Ectodermal cell (in vitro differentiated cells): Measurements from ENCODE around the gene RNFT2.

Experiments used
- H3K27ac ChIP-seq: 2 replicates; pipeline ENCODE4 v1.7.0; 2013; ENCODE audit warnings: mild to moderate bottlenecking, low read depth, low read length; ENCODE audit not compliant: insufficient read depth, poor library complexity, severe bottlenecking
- H3K27me3 ChIP-seq: 2 replicates; pipeline ENCODE4 v1.7.0; 2013; ENCODE audit warnings: mild to moderate bottlenecking, low read length; ENCODE audit not compliant: insufficient read depth, control insufficient read depth, poor library complexity, severe bottlenecking
- H3K36me3 ChIP-seq: one replicate; pipeline ENCODE4 v1.7.0; 2013; ENCODE audit warnings: low read length; ENCODE audit not compliant: control insufficient read depth, insufficient read depth
- H3K4me1 ChIP-seq: one replicate; pipeline ENCODE4 v1.7.0; 2013; ENCODE audit warnings: low read length; ENCODE audit not compliant: control insufficient read depth, insufficient read depth
- H3K4me3 ChIP-seq: 2 replicates; pipeline ENCODE4 v1.7.0; 2013; ENCODE audit warnings: low read depth, low read length, control low read depth; ENCODE audit not compliant: insufficient read depth
- H3K9me3 ChIP-seq: 2 replicates; pipeline ENCODE4 v1.7.0; 2013; ENCODE audit warnings: mild to moderate bottlenecking, low read length, moderate library complexity; ENCODE audit not compliant: control insufficient read depth
- WGBS, 2 experiments: methylation state at CpG; one replicate each; pipeline ENCODE4 v1.1.7; 2013; ENCODE audit warnings: missing lambda C conversion rate in 2 of 2; 5-methylcytosine and 5-hydroxymethylcytosine counted together

The RNFT2 gene

DNA sequence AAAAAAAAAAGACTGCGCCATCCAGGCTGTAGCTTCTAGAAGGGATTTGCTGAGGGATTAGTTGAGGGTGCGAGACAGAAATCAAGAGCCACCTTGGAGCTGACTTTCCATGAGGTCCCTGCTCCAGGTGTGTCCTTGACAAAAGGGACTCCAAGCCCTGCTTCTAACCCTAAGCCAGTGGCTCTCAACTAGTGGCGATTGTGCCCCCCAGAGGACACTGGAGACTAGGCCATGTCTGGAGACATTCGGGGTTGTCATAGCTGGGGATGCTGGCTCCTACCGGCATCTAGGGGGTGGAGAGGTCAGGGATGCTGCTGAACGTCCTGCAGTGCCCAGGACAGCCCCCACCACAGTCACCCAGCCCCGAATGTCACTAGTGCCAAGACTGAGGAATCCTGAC is 40.8 kb upstream of the RNFT2 start:
- Histone ChIP-seq H3K9me3 (no peaks in the 10 kb centered on the region), H3K4me1 (peaks cover 15% of the 10 kb centered on the region), H3K27ac (no peak overlapping the region), H3K27me3 (peaks cover 8% of the 10 kb centered on the region), H3K36me3 (no peaks in the 10 kb centered on the region), H3K4me3 (no peak overlapping the region)
- WGBS, 2 experiments = 45 to 50% methylated on average over 7 of the region's 7 CpGs

DNA sequence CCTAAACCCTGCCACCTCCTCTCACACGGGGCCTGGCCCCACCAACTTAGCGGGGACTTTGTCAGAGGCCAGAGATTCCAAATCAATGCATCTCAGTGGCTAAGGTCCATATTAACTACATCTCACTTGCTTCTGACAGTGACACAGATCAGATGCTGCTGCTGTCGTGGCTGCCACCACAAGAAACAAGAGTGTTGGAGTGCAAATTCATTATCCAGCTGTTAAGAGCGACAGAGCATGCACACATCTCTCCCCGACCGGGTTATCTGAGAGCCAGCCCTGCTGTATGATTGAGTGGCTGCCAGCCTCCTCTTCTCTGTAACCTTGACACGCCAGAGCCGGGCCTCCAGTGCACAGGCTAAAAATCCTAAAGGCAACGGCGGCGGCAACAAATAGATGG is 40.4 kb upstream of the RNFT2 start:
- no peaks in the 10 kb centered on the region for H3K9me3 ChIP-seq
- no peak overlapping the region for H3K27ac ChIP-seq
- H3K4me3 ChIP-seq = no peak overlapping the region
- WGBS, 2 experiments = 91 to 94% methylated on average over 11 of the region's 11 CpGs
- no peaks in the 10 kb centered on the region for H3K36me3 ChIP-seq
- peaks cover 8% of the 10 kb centered on the region for H3K27me3 ChIP-seq
- peaks cover 15% of the 10 kb centered on the region for H3K4me1 ChIP-seq

DNA sequence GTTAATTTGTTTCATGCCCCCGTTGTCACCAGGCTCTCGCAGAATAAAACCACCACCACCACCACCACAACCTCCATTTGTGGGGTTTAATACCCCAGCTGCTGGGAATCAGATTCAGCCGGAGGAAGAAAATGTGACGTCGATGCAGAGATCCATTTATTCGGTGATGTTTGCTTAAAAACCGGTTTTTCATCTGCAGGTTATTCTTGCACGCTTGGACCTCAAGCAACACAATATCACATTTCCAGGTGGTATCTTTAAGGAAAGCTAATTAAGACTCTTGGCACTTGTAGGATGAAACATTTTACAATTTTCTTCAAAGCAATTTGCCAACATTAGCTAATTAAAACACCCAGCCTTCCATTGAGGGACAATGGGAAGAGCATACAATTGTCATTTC is 40.0 kb upstream of the RNFT2 start:
- no peak overlapping the region for H3K4me3 ChIP-seq
- no peaks in the 10 kb centered on the region for H3K9me3 ChIP-seq
- H3K27me3 ChIP-seq = peaks cover 8% of the 10 kb centered on the region
- H3K27ac ChIP-seq = no peak overlapping the region
- H3K4me1 ChIP-seq = peaks cover 14% of the 10 kb centered on the region
- no peaks in the 10 kb centered on the region for H3K36me3 ChIP-seq
- WGBS, 2 experiments = 95 to 96% methylated on average over 8 of the region's 8 CpGs

DNA sequence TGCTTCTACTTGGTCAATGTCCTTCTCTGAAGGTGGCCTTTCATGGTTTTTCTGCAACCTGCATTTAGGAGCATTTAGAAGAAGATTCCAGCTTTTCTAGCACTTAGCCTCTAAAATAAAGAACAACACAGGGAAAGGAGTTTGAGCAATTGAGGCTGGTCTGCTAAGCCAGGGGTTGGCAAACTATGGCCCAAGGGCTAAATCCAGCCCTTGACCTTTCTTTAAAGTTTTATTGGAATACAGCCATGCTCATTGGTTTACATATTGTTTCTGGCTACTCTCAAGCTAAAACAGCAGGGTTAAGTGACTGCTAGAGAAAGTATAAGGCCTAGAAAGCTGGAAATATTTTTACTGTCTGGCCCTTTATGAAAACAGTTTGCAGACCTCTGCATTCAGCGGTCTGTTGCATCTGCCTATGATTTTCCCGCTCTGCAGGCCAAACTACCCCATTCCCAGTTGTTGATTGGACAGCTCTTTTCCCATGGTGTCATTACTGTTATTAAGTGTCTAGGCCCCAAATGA is 39.5 kb upstream of the RNFT2 start:
- 93 to 97% methylated on average over 2 of the region's 2 CpGs for WGBS, 2 experiments
- Histone ChIP-seq H3K27me3 (peaks cover 5% of the 10 kb centered on the region), H3K27ac (no peak overlapping the region), H3K4me3 (no peak overlapping the region), H3K36me3 (no peaks in the 10 kb centered on the region), H3K9me3 (no peaks in the 10 kb centered on the region), H3K4me1 (peaks cover 9% of the 10 kb centered on the region)

DNA sequence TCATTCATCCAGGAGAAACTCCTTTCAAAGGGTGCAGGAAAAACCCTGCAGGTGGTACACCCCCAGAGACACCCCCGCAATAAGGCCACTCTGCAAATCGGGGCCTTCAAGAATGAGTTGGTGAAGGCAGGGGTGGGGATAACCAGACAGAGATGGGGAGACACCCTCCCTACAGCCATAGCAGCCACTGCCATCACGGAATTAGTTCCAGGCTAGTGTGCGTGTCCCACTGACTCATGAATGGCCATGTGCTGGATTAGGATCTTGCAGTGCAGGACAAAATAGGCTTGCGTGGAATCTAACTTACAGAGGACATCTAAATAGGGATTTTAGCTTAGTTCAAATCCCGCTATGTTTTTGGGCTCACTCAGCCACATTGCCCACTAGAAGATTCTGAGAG is 38.0 kb upstream of the RNFT2 start:
- 91 to 96% methylated on average over 6 of the region's 6 CpGs for WGBS, 2 experiments
- no peaks in the 10 kb centered on the region for H3K4me1 ChIP-seq
- H3K4me3 ChIP-seq = no peak overlapping the region
- no peaks in the 10 kb centered on the region for H3K9me3 ChIP-seq
- H3K27me3 ChIP-seq = no peaks in the 10 kb centered on the region
- H3K27ac ChIP-seq = no peak overlapping the region
- no peaks in the 10 kb centered on the region for H3K36me3 ChIP-seq

DNA sequence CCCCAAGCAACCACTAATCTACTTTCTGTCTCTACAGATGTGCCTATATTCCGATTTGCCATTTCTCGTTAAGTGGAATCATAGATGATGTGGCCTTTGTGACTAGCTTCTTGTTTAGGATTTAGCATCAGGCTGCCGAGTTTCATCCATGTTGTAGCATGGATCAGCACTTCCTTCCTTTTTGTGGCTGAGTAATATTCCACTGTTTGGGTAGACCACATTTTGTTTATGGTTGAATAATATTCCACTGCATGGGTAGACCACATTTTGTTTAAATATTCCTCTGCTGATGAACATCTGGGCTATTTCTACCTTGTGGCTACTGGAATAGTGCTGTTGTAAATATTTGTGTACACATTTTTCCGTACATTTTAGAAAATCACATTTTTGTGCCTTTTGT is 36.7 kb upstream of the RNFT2 start:
- no peak overlapping the region for H3K27ac ChIP-seq
- H3K9me3 ChIP-seq = no peaks in the 10 kb centered on the region
- no peaks in the 10 kb centered on the region for H3K27me3 ChIP-seq
- no peaks in the 10 kb centered on the region for H3K4me1 ChIP-seq
- WGBS, 2 experiments = 97% methylated on average over 3 of the region's 4 CpGs
- H3K36me3 ChIP-seq = no peaks in the 10 kb centered on the region
- H3K4me3 ChIP-seq = no peak overlapping the region

DNA sequence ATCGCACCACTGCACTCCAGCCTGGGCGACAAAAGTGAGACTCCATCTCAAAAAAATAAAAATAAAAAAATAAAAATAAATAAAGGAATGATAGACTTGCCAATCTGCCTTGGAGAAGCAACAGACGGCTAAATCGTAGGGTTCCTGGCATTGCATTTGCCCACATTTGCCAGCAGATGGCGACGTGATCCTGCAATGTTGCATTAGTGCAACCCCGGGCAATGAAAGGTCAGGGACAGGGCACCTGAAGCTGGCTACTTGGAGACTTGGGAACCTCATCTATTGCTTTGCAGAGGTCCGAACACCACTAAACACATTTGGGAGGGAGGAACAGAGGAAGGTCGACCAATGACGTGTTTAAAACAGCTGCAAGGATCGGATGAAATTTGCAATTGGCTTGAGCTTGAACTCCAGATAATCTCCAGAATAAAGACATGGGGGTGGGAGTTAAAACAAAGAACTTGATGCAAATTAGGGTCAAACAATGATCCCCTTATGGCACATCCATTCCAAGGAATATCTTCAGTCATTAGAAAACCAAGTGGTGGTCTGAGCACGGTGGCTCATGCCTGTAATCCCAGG is 34.8 kb upstream of the RNFT2 start:
- H3K36me3 ChIP-seq = no peaks in the 10 kb centered on the region
- no peak overlapping the region for H3K4me3 ChIP-seq
- no peaks in the 10 kb centered on the region for H3K27me3 ChIP-seq
- 16 to 21% methylated on average over 11 to 12 of the region's 12 CpGs for WGBS, 2 experiments
- H3K27ac ChIP-seq = no peak overlapping the region
- H3K9me3 ChIP-seq = no peaks in the 10 kb centered on the region
- no peaks in the 10 kb centered on the region for H3K4me1 ChIP-seq

DNA sequence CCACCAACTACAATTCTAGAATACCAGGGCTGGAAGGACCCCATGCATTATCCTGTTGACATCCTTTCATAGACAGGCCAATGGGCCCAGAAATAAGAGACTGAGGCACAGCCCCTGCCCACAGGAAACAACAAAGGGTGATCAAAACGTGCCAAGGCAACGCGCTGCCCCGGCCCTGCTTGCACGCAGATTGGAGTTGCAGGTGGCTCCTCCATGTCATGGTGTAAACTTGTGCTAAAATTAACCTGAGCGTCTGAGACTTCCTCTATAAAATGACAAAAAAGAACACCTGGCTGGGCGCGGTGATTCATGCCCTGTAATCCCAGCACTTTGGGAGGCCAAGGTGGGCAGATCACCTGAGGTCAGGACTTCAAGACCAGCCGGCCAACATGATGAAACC is 30.4 kb upstream of the RNFT2 start:
- Histone ChIP-seq H3K9me3 (no peaks in the 10 kb centered on the region), H3K27me3 (no peaks in the 10 kb centered on the region), H3K4me3 (no peak overlapping the region), H3K36me3 (no peaks in the 10 kb centered on the region), H3K4me1 (peaks cover 13% of the 10 kb centered on the region), H3K27ac (no peak overlapping the region)
- 93 to 95% methylated on average over 9 of the region's 9 CpGs for WGBS, 2 experiments

DNA sequence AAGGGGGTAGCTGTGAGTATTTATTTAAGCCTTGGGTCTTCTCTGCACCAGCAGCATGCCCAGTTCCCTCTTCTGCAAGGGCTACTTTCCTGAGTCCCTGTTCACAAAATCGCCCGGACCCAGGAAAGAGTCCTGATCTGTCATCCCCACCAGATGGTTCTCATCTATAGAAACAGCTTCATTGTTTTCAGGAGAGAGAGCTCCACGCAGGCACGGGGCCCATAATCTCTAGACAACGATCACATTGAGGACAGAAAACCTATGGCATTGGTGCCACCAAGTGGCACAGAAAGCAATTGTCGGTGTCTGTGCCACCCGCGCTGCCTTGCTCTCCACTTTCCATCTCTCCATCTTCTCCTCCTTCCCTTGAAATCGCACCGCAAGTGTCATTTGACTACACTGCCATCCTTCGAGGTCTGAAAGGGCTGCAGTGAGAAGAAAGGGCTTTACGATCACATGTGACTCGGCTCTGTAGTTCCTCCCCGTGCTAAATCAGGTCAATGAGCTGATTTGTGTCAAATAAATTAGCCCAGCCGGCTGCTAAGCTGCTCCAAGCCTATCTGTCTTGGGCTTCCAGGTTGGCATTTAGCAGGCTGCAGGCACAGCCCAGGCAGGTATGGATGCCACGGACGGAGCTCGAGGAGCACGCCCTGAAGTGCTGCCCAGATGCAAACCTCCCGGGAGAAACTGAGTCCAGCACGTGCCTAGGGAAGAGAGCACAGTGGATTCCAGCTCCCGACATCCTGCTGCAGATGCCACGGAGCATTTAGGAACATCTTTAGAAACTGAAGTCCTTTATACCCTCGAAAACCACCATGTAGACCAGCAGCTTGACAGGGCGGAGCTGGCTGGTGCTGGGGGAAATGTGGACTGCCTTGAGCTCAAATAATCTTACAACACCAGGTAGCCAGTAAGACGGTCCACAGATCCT is 29.0 kb upstream of the RNFT2 start:
- Histone ChIP-seq H3K4me3 (no peak overlapping the region), H3K27ac (no peak overlapping the region), H3K36me3 (no peaks in the 10 kb centered on the region), H3K4me1 (peaks cover 13% of the 10 kb centered on the region), H3K27me3 (no peaks in the 10 kb centered on the region), H3K9me3 (no peaks in the 10 kb centered on the region)
- WGBS, 2 experiments = 56 to 58% methylated on average over 26 of the region's 26 CpGs

DNA sequence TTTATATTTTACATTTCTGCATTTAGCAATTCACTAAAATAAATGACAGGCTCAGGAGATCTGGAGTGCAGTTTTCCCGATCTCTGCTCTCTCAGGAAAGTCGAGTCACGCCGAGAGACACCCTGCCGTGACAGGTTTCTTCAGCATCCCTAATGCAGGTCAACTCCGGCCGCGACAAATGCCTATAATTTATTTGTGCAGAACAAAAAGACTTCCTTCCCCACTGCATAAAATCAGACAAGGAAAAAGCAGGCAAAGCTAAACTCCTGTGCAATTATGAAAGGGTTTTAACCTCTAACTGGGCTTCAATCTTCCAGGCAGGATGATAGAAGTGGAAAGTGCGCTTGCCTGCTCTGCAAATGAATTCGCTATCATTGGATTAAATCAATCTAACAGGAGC is 28.3 kb upstream of the RNFT2 start:
- Histone ChIP-seq H3K4me3 (no peak overlapping the region), H3K36me3 (no peaks in the 10 kb centered on the region), H3K4me1 (peaks cover 13% of the 10 kb centered on the region), H3K27ac (no peak overlapping the region), H3K27me3 (no peaks in the 10 kb centered on the region), H3K9me3 (no peaks in the 10 kb centered on the region)
- 79% methylated on average over 9 to 10 of the region's 10 CpGs for WGBS, 2 experiments
